SK-N-SH (cell line): ENCODE results near the gene GNAT3. TPM values are rescaled to one million over a fixed set of nuclear protein-coding genes. Genes with fewer than 3 reads are reported as not detected.

ENCODE experiments used
- CTCF ChIA-PET: fragments of 300-600, 350-600 bp; formaldehyde crosslinking; extraction: SDS; loops from one replicate; lab custom pipeline; 2021; lab: Yijun Ruan, JAX
- POLR2A ChIA-PET: fragments of 350-600 bp; sonication (Branson Sonifier 250); formaldehyde crosslinking; extraction: SDS; loops from one replicate; lab custom pipeline; 2020; ENCODE audit warnings: antibody characterized with exemption, inconsistent platforms; lab: Yijun Ruan, JAX
- DNase-seq: peaks from one replicate; pipeline ENCODE4 v3.0.0; 2012
- H2AFZ ChIP-seq: fragments of 200-600 bp; sonication (generic); 2 replicates; pipeline ENCODE4 v1.8.1; 2016; ENCODE audit warnings: antibody characterized with exemption, mild to moderate bottlenecking, low read depth
- H3F3A ChIP-seq: fragments of 200-600 bp; sonication (generic); replicated peaks from 2 replicates; pipeline ENCODE3; 2016; ENCODE audit warnings: antibody characterized with exemption, mild to moderate bottlenecking; ENCODE audit not compliant: insufficient read depth
- H3K27ac ChIP-seq, 2 experiments: fragments of 200-500 bp in 1 of 2; fragments of 200-600 bp in 1 of 2; sonication (Bioruptor generic) in 1 of 2; sonication (generic), shearing (Covaris generic) in 1 of 2; 2 replicates each; pipeline versions ENCODE4 v1.5.1 to v1.6.1; 2014 to 2016; ENCODE audit warnings: low read depth in 2 of 2, inconsistent platforms in 1 of 2, low read length in 1 of 2, mild to moderate bottlenecking in 1 of 2, mixed read lengths in 1 of 2
- H3K27me3 ChIP-seq: fragments of 200-600 bp; sonication (generic), shearing (Covaris generic); 2 replicates; pipeline ENCODE4 v1.6.1; 2016; ENCODE audit warnings: mixed run types; ENCODE audit not compliant: insufficient read depth
- H3K36me3 ChIP-seq, 2 experiments: fragments of 200-500 bp in 1 of 2; fragments of 200-600 bp in 1 of 2; sonication (Bioruptor generic) in 1 of 2; sonication (generic) in 1 of 2; replicated peaks in 1 of 2; 2 replicates each; pipeline versions ENCODE3 to v1.5.1; 2014 to 2016; ENCODE audit warnings: low read length in 1 of 2, mild to moderate bottlenecking in 1 of 2; ENCODE audit not compliant: insufficient read depth in 2 of 2, control insufficient read depth in 1 of 2
- H3K4me1 ChIP-seq, 2 experiments: fragments of 200-500 bp in 1 of 2; fragments of 200-600 bp in 1 of 2; sonication (Bioruptor generic) in 1 of 2; sonication (generic), shearing (Covaris generic) in 1 of 2; 2 replicates each; pipeline versions ENCODE4 v1.5.1 to v1.6.1; 2014 to 2016; ENCODE audit warnings: low read depth in 1 of 2, low read length in 1 of 2, mixed run types in 1 of 2; ENCODE audit not compliant: insufficient read depth in 2 of 2, control insufficient read depth in 1 of 2
- H3K4me2 ChIP-seq: fragments of 200-600 bp; sonication (generic), shearing (Covaris generic); 2 replicates; pipeline ENCODE4 v1.6.1; 2017; ENCODE audit warnings: mixed run types
- H3K4me3 ChIP-seq, 2 experiments: fragments of 200-500 bp in 1 of 2; fragments of 200-600 bp in 1 of 2; sonication (Bioruptor generic) in 1 of 2; sonication (generic), shearing (Covaris generic) in 1 of 2; 2 replicates each; pipeline versions ENCODE4 v1.5.1 to v1.8.1; 2014 to 2016; ENCODE audit warnings: low read depth in 2 of 2, inconsistent platforms in 1 of 2, low read length in 1 of 2, mild to moderate bottlenecking in 1 of 2, mixed read lengths in 1 of 2, moderate library complexity in 1 of 2
- H3K79me2 ChIP-seq: fragments of 200-600 bp; sonication (generic); 2 replicates; pipeline ENCODE4 v1.8.1; 2017; ENCODE audit warnings: mild to moderate bottlenecking; ENCODE audit not compliant: insufficient read depth
- H3K9ac ChIP-seq: fragments of 200-600 bp; sonication (generic); 2 replicates; pipeline ENCODE4 v1.6.1; 2017; ENCODE audit warnings: mixed run types
- H3K9me2 ChIP-seq: fragments of 200-600 bp; sonication (generic); 2 replicates; pipeline ENCODE4 v1.6.1; 2017; ENCODE audit warnings: mixed run types
- H3K9me3 ChIP-seq: fragments of 200-600 bp; sonication (generic); 2 replicates; pipeline ENCODE4 v1.6.1; 2017; ENCODE audit warnings: mixed run types, mild to moderate bottlenecking, moderate library complexity
- H4K20me1 ChIP-seq: fragments of 200-600 bp; sonication (generic); 2 replicates; pipeline ENCODE4 v1.6.1; 2017; ENCODE audit warnings: mild to moderate bottlenecking, mixed run types; ENCODE audit not compliant: insufficient read depth
- CHD2 ChIP-seq: fragments of 150-350 bp; IDR thresholded peaks from 2 replicates; pipeline ENCODE4 v1.6.1; 2018; ENCODE audit warnings: low read length; ENCODE audit not compliant: partially characterized antibody
- FOSL2 ChIP-seq: IDR thresholded peaks from 2 replicates; pipeline ENCODE4 v1.4.0; 2012; ENCODE audit warnings: low read depth, mild to moderate bottlenecking, moderate library complexity, borderline replicate concordance
- GATA2 ChIP-seq: sonication (generic); formaldehyde crosslinking; IDR thresholded peaks from 2 replicates; pipeline ENCODE4 v1.5.0; 2020; ENCODE audit warnings: mild to moderate bottlenecking, missing genetic modification reagents
- JUND ChIP-seq: IDR thresholded peaks from 2 replicates; pipeline ENCODE4 v1.4.0; 2012
- MEF2A ChIP-seq: IDR thresholded peaks from 2 replicates; pipeline ENCODE4 v1.4.0; 2012; ENCODE audit warnings: low read depth, borderline replicate concordance
- MXI1 ChIP-seq: IDR thresholded peaks from 2 replicates; pipeline ENCODE4 v1.6.1; 2012; ENCODE audit warnings: mild to moderate bottlenecking, low read depth, low read length, improper control_type of control experiment
- NRF1 ChIP-seq: IDR thresholded peaks from 2 replicates; pipeline ENCODE4 v1.6.1; 2012; ENCODE audit warnings: low read depth, mild to moderate bottlenecking, low read length
- POLR2AphosphoS5 ChIP-seq: IDR thresholded peaks from 2 replicates; pipeline ENCODE4 v1.6.1; 2012; ENCODE audit warnings: low read depth, low read length
- RXRA ChIP-seq: IDR thresholded peaks from 2 replicates; pipeline ENCODE4 v1.4.0; 2012; ENCODE audit warnings: low read depth, mild to moderate bottlenecking, borderline replicate concordance
- SIN3A ChIP-seq: IDR thresholded peaks from 2 replicates; pipeline ENCODE4 v1.6.1; 2012; ENCODE audit warnings: low read depth, mild to moderate bottlenecking, low read length, moderate library complexity, borderline replicate concordance
- SMC3 ChIP-seq: IDR thresholded peaks from 2 replicates; pipeline ENCODE4 v1.6.1; 2012; ENCODE audit warnings: low read depth, low read length, improper control_type of control experiment
- TAF1 ChIP-seq: IDR thresholded peaks from 2 replicates; pipeline ENCODE4 v1.6.1; 2012; ENCODE audit warnings: low read depth, mild to moderate bottlenecking, low read length, moderate library complexity, borderline replicate concordance
- TEAD4 ChIP-seq: IDR thresholded peaks from 2 replicates; pipeline ENCODE4 v1.4.0; 2012; ENCODE audit warnings: mild to moderate bottlenecking, borderline replicate concordance; ENCODE audit not compliant: insufficient read depth
- YY1 ChIP-seq: IDR thresholded peaks from 2 replicates; pipeline ENCODE4 v1.4.0; 2012; ENCODE audit warnings: low read depth, mild to moderate bottlenecking
- WGBS: methylation state at CpG from one replicate; pipeline ENCODE4 v1.1.6; 2017; ENCODE audit warnings: low lambda C conversion rate; 5-methylcytosine and 5-hydroxymethylcytosine counted together
- polyA plus RNA-seq, 3 experiments: library from polyadenylated mRNA; depleted of rRNA; stranded (reverse); fragments of >200 nt; gene quantifications; 2 replicates each; pipeline ENCODE4 v1.2.3, GENCODE V29; 2012
- TF ChIP-seq, protein P1 (sequence below): fragments of 150-350 bp; IDR thresholded peaks from 2 replicates; pipeline ENCODE4 v1.6.1; 2017; ENCODE audit warnings: antibody characterized with exemption, low read length, low read depth, borderline replicate concordance
- TF ChIP-seq, protein P2 (sequence below): IDR thresholded peaks from 2 replicates; pipeline ENCODE4 v1.4.0; 2012; ENCODE audit warnings: low read depth
- TF ChIP-seq, protein P3 (sequence below): fragments of 200-600 bp; sonication (generic); IDR thresholded peaks from 2 replicates; pipeline ENCODE4 v1.6.1; 2017; ENCODE audit warnings: antibody characterized with exemption, mild to moderate bottlenecking, moderate library complexity
- TF ChIP-seq, protein P4 (sequence below): fragments of 150-350 bp; IDR thresholded peaks from 2 replicates; pipeline ENCODE4 v1.6.1; 2016; ENCODE audit warnings: mild to moderate bottlenecking, low read depth, low read length

GNAT3 gene
- polyA plus RNA-seq, 1 of the 3 experiments (the other 2 are of a cell fraction): not detected

DNA sequence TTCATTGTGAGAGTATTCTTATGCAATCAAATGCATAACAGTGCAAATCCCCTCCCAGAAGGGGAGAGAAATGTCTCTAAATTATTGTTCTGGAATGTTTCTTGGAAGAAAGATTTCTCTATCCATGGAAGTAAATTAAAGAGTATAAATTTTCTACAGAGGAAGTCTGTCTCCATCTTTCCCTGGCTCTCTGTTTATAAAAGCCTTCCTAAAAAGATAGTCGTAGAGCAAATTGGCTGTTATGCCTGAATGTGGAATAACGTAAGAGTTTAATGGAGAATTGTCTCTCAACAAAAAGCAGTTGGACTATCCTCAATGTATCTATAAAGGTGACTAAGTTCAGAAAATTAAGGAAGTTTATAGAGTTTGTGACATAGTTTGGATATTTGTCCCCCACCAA lies 76.3 kb downstream of the GNAT3 start (continued):
- TF ChIP-seq, protein P1, sequence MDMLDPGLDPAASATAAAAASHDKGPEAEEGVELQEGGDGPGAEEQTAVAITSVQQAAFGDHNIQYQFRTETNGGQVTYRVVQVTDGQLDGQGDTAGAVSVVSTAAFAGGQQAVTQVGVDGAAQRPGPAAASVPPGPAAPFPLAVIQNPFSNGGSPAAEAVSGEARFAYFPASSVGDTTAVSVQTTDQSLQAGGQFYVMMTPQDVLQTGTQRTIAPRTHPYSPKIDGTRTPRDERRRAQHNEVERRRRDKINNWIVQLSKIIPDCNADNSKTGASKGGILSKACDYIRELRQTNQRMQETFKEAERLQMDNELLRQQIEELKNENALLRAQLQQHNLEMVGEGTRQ: no peak

DNA sequence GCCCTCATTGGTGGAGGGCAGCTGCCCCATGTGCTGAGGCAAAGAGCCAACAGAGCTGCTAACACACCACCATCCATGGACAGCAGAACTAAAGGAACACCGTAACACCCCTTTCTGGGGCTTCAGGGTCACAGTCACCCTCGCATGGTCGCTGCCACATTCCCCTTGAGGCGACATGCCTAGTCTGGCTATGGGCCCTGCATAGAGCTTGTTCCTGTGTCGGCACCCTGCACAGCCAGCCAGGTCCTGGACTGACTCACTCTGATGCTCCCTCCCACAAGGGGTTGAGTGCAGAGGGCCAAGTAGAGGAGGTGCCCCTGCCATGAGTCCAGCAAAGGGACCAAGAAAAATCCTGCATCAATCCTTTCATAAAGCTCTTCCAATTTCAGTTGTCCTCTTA lies 77.8 kb downstream of the GNAT3 start:
- H3K9ac ChIP-seq: no peak overlapping the region
- TF ChIP-seq CHD2 (no peak), SIN3A (no peak), FOSL2 (no peak), NRF1 (no peak), MXI1 (no peak), MEF2A (no peak), POLR2AphosphoS5 (no peak), YY1 (no peak), TEAD4 (no peak), JUND (no peak), SMC3 (no peak), GATA2 (no peak), RXRA (no peak), TAF1 (no peak)
- TF ChIP-seq, protein P2, sequence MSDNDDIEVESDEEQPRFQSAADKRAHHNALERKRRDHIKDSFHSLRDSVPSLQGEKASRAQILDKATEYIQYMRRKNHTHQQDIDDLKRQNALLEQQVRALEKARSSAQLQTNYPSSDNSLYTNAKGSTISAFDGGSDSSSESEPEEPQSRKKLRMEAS: no peak
- TF ChIP-seq, protein P1: no peak
- TF ChIP-seq, protein P3, sequence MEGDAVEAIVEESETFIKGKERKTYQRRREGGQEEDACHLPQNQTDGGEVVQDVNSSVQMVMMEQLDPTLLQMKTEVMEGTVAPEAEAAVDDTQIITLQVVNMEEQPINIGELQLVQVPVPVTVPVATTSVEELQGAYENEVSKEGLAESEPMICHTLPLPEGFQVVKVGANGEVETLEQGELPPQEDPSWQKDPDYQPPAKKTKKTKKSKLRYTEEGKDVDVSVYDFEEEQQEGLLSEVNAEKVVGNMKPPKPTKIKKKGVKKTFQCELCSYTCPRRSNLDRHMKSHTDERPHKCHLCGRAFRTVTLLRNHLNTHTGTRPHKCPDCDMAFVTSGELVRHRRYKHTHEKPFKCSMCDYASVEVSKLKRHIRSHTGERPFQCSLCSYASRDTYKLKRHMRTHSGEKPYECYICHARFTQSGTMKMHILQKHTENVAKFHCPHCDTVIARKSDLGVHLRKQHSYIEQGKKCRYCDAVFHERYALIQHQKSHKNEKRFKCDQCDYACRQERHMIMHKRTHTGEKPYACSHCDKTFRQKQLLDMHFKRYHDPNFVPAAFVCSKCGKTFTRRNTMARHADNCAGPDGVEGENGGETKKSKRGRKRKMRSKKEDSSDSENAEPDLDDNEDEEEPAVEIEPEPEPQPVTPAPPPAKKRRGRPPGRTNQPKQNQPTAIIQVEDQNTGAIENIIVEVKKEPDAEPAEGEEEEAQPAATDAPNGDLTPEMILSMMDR: no peak
- TF ChIP-seq, protein P4, sequence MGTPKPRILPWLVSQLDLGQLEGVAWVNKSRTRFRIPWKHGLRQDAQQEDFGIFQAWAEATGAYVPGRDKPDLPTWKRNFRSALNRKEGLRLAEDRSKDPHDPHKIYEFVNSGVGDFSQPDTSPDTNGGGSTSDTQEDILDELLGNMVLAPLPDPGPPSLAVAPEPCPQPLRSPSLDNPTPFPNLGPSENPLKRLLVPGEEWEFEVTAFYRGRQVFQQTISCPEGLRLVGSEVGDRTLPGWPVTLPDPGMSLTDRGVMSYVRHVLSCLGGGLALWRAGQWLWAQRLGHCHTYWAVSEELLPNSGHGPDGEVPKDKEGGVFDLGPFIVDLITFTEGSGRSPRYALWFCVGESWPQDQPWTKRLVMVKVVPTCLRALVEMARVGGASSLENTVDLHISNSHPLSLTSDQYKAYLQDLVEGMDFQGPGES: no peak
- H3K27ac ChIP-seq: no peak overlapping the region
- DNase-seq: no peak
- no peaks in the 10 kb centered on the region for H3K9me3 ChIP-seq
- H3K4me3 ChIP-seq: no peak overlapping the region
- H3K4me2 ChIP-seq: no peak overlapping the region
- peaks cover 19% of the 10 kb centered on the region for H3F3A ChIP-seq
- H3K36me3 ChIP-seq: no peaks in the 10 kb centered on the region
- no peaks in the 10 kb centered on the region for H4K20me1 ChIP-seq
- peaks cover under 1% of the 10 kb centered on the region in 2 experiments; a peak in 2 of 4 replicates for H3K4me1 ChIP-seq
- CTCF ChIA-PET: interaction anchor here (0.7 to 1.8 kb wide), 3 partner anchors 22 to 247 kb away, joined by 3 to 5 read pairs (median 4); no protein-coding TSS in a partner anchor
- no peak overlapping the region for H2AFZ ChIP-seq
- no peaks in the 10 kb centered on the region for H3K27me3 ChIP-seq
- no peaks in the 10 kb centered on the region for H3K79me2 ChIP-seq
- POLR2A ChIA-PET: no interaction called here
- H3K9me2 ChIP-seq: no peaks in the 10 kb centered on the region
- 75% methylated on average over 5 of the region's 5 CpGs for WGBS
